GM18858 (cell line): ENCODE measurements around the gene TXNDC5.

Experiments
- ATAC-seq: cut with Tn5 transposase; IDR thresholded peaks from one replicate; pipeline ENCODE4 v1.9.1; 2021; ENCODE audit not compliant: unreplicated experiment

The TXNDC5 gene

GRCh38 chr6:7868926-7869325, 41.7 kb downstream of the TXNDC5 start:
- ATAC-seq = no peak

DNA sequence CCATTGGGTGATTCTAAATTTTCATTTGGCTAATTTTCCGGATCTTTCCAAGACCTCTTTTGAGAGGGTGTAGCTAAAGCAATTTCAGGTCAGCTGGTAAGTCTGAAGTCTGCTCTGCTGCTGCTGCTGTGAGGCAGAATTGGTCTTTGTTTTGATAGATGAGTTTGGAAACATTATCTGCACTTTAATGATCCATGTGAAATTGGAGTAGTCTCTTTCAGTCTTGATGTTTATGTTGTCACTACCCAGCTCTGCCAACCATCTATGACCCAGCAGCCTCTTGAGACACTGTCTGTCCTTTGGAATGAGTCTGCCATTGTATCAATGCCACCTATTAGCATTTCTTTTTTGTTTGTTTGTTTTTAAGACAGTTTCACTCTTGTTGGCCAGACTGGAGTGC, 44.1 kb downstream of the TXNDC5 start:
- ATAC-seq = no peak

GRCh38 chr6:7865781-7866180, 44.8 kb downstream of the TXNDC5 start:
- no peak for ATAC-seq

GRCh38 chr6:7859591-7859990, 51.0 kb downstream of the TXNDC5 start:
- ATAC-seq = no peak

DNA sequence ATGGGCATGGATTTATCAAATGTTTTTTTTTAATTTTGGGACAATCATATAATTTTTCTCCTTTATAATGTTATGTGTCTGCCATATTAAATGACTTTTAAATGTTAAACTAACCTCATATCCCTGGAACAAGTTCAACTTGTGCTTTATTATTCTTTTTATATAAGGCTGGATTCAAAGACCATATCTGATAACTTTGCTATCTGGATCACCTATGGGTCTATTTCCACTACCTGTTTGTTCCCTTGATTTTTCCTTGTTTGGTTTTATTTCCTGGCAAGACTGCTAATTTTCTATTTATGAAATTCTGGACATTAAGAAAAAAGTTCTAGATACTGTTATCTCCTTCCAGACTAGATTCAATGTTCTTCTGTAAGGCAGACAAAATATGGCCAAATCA, 58.8 kb downstream of the TXNDC5 start:
- no peak for ATAC-seq

DNA sequence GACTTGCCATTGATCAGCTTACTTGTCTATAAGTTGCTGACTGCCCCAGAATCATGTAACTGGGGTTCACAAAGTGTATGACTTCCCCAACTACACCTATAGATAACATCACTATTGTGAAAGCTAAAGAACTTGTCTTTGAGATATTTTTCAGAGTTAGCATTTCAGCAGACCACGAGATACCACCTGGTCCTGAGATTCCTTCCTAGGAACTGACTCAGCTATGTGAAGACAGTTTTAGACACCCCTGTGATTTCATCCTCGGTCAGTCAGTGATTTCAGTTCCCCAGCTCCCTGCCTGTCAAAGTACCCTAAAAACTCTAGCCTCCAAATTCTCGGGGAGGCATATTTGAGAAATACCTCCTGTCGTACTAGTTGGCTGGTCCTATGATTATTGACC, 62.4 kb downstream of the TXNDC5 start:
- no peak for ATAC-seq

- no peak for ATAC-seq
These were observed 63.4 kb downstream of the TXNDC5 start for GRCh38 chr6:7846966-7847818.

GRCh38 chr6:7841781-7842468, 68.7 kb downstream of the TXNDC5 start:
- ATAC-seq = no peak

DNA sequence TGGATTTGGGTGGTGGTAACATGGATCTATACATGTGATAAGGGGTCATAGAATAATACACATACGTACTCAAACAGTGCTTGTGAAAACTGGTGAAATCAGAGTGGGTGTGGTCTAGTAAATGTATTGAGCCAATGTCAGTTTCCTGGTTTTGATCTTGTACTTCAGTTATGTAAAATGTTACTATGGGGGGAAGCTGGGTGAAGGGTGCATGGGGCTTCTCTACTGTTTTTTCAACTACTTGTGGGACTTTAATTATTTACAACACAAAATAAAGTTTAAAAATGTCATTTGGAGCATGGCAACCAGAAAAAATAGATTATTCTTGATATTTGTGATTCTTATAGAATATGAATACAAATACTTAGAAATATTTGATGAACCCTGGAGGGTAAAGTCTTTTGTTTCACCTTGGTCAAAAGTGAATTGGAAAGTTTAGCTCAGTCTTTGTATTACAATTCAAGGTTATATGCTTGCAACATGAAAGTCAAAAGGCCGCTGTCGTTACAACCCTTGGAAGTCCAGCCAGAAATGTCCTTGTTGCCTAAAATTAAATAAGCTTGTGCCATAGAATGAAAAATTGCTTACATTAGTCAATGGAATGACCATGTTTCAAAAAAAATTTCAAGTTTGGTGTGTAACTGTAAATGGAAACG, 74.1 kb downstream of the TXNDC5 start:
- no peak for ATAC-seq

DNA sequence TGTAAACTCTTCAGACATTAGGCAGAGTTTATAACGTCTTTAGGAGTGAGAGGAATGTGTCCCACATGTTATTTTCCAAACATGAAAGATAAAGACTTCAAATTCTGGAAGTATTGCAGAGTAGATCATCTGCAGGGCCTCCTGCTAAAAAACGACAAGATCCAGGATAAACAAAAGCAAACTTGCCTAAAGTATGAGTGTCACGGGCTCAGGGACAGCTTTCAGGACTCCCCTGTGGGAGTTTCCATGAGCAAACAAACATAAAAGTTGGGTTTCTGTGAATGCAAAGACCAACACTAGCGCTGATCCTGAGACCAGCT, 76.9 kb downstream of the TXNDC5 start:
- ATAC-seq = no peak

GRCh38 chr6:7832904-7833750, 77.5 kb downstream of the TXNDC5 start:
- ATAC-seq = no peak
